ENCODE measurements around the gene SEMA3A.
"Not testable (repeated sequence)": the region's sequence is repeated elsewhere in the genome, so short reads cannot be mapped to it uniquely, and the experiment has no call there.

SEMA3A gene

DNA sequence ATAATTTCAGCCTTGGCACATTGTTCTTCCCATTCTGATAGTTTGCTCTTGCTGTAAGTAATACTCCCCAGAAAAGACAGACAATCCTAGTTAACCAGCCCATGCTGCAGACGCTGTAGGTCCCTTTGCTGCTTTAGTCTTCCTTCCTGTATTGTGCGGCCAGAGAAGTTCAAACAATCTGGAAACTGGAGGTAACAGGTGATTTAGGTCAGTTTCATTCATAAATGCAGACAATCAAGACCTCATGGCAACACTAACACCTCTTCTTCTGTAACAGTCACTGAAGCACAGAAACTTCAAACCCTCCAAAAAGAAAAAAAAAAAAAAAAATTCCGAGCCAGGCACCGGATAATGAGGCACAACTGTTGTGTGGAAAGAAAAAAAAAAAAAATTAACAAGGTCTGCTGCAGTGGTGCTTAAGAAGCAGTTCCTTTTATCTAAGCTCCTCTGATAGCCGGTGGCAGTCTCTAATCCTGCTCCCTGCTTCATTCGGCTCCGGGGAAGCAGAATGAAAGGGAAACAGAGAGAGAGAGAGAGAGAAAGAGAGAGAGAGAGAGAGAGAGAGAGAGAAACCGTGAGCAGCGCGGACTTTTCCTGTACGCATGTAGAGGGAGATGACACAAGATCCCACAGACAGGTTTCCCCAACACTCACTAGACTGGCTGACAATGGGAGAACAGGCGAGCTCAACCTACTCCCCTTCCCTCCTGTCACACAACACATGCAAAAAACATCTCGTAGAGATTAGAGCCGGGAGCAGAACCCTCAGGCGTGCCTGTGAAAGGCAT is at the start of gene SEMA3A:
Gene SEMA3A, minus strand, starts transcription at position 306 of the 788 bp plus-strand sequence. Its CDS starts 203 bp downstream, at position 103.
- DNase-seq: peak; percentile 4

GRCh38 chr7:84243037-84243436 is 48.4 kb upstream of the SEMA3A start:
- DNase-seq: not testable (repeated sequence)

DNA sequence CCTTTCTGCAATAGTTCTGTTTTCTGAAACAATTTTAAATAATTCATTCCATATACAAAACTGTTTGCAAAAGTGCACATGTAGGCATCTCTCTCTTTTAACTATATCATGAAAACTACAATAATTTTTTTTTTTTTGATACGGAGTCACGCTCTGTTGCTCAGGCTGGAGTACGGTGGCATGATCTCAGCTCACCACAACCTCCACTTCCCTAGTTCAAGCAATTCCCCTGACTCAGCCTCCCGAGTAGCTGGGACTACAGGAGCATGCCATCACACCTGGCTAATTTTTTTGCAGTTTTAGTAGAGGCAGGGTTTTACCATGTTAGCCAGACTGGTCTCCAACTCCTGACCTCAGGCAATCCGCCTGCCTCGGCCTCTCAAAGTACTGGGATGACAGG is 44.0 kb upstream of the SEMA3A start:
- DNase-seq: no peak

DNA sequence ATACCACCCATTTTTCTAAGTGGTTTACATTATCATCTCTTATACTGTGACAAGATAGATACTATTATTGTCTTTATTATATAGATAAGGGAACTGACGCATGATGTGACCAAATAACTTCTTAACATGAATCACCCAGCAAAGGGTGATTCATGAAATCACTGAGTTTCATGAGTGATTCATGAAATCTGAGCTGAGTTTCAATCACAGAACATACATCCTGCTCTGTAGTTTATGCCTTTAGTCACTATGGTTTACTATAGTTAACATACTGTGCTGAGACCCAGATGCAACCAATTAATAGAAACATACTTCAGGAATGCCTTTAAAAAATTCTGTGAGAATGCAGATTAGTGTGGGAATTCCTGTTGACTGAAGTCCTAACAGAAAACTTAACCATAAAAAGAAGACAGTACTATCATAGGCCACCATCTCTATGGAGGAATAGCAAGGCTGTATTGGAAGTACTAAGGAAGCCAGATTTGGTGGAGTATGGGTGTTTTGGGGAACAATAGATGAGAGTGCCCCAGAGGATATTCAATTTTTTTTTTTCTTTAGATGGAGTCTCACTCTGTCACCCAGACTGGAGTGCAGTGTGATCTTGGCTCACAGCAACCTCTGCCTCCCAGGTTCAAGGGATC is 43.1 kb upstream of the SEMA3A start:
- DNase-seq: no peak

- DNase-seq: no peak
Measured at GRCh38 chr7:84236398-84236797, 41.8 kb upstream of the SEMA3A start.

- DNase-seq: no peak
Measured at GRCh38 chr7:84232646-84233045, 38.1 kb upstream of the SEMA3A start.

DNA sequence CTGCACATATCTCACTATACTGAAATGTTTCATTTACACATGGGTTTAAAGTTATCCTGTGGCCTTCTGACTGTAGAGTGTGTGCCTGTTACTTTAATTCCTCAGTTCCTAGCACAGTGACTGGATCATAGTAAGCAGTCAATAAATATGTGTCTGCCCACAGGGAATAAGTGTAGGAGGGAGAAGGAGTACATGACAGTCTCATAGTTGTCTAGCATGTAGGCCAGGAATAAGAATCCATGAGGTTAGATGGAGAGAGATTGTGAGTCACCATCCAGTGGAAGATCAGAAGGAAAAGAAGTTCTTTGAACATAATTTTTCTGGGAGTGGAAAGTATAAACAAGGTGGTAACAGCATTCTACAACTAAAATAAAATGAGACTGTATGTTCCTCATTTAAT is 36.6 kb upstream of the SEMA3A start:
- no peak for DNase-seq

DNA sequence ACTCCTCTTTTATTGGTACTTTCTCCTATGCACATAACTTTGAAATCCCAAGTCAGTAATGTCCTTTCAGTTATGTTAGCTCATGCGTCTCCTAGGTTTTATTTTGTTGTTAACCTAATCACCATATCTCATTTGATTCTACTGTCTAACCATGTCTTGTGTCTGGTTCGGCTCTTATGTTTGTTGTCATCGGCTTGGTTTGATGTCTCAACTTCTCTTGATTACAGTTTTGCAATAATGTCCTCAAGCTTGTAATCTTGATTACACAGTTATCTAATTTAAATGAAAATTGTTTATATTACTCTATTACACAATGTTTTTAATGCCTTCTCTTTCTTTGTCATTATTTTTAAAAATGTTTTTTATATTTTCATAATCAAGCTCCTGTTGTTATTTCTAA is 35.9 kb upstream of the SEMA3A start:
- DNase-seq: no peak

- DNase-seq: no peak
Measured at GRCh38 chr7:84228526-84228925, 33.9 kb upstream of the SEMA3A start.

DNA sequence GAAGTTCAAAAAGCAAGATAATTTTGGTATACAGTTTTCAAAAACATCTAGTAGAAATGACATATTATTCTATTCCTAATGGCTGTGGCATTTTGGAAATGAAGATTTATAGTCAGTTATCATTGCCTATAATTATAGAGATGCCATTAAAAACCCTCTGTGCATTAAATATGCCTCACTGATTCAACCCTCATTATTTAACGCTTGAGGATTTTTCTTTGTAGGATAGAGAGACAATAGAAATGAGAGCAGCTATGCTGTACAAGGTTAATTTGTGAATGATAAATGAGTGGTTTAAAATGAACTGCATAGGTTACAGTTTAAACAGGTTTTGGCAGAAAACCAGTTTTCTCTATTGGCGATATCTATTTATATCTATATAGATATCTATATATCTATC is 32.2 kb upstream of the SEMA3A start:
- DNase-seq: no peak

DNA sequence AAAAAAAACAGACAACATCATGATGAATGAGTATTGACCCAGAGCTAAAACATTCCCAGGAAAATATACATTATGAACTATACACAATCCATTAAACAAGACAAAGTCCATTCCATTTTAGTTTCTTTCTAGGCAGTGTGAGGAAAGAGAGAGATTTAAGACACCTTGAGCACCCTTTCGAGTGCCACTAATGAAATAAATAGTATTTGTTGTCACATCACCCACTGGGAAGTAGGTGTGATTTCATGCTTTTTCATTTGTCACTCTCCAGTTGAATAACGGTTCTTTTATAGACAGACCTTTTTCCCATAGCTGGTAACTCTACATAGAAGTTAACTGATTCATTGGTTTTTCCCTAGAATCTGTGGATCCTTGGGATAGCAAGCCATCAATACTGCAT is 29.9 kb upstream of the SEMA3A start:
- DNase-seq: no peak

DNA sequence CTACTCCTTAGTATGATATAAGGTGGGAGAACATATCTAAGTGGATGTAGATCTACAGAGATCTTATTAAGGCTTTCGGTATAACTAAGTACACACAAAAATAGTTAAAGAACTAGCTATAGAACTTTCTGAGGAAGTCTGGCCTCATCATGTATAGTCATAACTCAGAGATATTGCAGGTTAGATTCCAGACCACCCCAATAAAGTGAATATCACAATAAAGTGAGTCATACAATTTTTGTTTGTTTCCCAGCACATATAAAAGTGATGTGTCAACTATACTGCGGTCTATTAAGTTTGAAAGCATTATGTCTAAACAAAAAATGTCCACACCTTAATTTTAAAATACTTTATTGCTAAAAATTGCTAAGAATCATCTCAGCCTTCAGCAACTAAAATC is 24.7 kb upstream of the SEMA3A start:
- no peak for DNase-seq

DNA sequence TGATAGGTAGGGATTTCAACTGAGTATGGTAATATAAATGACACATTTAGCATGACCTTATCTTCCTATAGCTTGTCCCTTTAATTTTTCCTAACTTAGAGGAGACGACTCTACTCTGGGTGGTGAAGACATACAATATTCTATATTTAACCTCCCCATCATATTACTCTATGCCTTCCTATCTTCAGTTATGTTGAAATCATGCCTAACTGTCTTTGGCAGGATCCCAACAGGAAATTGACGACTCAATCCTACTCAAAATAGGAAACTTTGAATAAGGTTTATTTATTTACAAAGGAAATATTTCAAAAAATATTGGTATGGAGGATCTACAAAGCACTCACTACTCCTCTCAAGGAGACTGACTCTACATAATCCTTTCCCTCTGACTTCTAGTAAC is 24.1 kb upstream of the SEMA3A start:
- no peak for DNase-seq

DNA sequence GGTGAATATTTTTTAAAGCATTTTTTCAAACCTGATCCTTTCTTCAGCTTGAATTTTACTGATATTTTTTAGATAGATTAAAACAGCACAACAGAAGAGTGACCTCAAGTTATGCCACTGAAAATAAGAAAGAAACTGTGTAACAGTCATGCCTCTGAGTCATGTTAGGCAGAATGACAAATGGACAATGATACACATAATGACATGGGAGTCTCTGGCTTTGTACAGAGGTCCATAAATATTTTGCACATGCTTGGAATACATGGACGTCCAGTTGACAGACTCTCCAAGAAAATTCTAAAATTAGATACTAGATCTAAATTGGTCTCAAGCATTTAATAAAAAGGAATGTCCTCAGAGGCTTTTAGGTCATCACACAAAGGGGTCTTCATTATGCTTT is 21.9 kb upstream of the SEMA3A start:
- no peak for DNase-seq

DNA sequence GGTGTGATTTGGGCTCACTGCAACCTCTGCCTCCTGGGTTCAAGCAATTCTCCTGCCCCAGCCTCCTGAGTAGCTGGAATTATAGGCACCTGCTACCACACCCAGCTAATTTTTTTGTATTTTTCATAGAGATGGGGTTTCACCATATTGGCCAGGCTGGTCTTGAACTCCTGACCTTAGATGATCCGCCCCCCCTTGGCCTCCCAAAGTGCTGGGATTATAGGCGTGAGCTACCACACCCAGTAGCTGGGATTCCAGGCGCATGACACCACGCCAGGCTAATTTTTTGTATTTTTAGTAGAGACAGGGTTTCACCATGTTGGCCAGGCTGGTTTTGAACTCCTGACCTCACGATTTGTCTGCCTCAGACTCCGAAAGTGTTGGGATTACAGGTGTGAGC is 20.2 kb upstream of the SEMA3A start:
- DNase-seq: not testable (repeated sequence)

- DNase-seq: no peak
Measured at GRCh38 chr7:84210301-84210700, 15.7 kb upstream of the SEMA3A start.

GRCh38 chr7:84209006-84209405 is 14.4 kb upstream of the SEMA3A start:
- no peak for DNase-seq

- DNase-seq: no peak
Measured at GRCh38 chr7:84207615-84208014, 13.0 kb upstream of the SEMA3A start.

DNA sequence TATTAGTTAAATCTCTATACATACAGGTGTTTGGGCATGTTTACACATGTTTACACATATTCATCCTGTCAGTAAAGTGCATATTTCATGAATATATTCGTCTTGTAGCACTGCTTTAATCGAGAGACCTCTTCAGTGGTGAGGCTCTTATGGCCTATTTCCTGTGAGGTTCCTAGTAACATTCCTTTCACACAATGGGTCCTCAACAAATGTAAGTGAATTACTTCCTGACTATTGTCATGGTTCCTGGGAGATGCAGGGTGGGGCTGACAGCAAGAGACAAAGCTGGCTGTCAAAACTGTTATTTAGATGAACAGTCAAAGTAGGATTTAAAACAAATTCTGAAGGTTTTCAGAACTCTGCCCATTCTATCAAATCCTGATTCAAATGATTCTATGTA is 12.4 kb upstream of the SEMA3A start:
- DNase-seq: no peak

DNA sequence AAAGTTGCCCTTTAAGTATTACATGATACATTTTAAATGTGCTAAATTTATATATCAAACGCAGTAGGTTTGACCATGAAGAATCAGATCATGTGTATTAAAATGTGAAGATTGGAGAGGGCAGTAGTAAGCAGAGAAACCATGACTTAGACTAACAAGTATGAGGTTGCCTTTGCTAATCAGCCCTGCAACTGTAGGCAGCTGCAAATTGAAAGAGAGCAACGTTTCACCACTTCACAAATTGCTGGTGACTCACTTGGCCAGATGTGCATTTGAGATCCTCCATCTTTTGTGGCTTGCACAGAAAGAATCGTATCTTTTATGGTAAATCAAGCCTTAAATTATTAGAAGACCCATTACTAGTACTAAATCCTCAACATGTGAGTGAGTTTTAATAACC is 10.1 kb upstream of the SEMA3A start:
- DNase-seq: no peak

DNA sequence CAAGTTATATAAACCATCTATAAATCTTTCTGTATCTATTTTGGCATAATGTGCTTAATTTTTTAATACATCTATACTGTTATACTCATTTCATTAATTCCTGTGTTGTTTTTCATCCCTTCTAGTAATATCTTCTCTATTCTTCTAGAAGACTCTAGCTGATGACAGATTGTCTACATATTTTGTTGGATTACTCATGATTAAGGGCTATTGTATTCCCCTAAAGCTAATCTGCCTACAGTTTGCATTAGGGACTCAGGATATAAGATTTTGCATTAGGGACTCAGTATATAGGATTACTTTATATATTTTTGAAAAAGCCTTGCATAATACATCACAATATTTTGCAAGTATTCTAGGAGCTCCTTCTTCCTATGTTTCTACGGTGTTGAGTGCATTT is 8.3 kb upstream of the SEMA3A start:
- DNase-seq: no peak

- no peak for DNase-seq
Measured at GRCh38 chr7:84200859-84201258, 6.3 kb upstream of the SEMA3A start.

GRCh38 chr7:84199216-84199615 is 4.6 kb upstream of the SEMA3A start:
- no peak for DNase-seq

DNA sequence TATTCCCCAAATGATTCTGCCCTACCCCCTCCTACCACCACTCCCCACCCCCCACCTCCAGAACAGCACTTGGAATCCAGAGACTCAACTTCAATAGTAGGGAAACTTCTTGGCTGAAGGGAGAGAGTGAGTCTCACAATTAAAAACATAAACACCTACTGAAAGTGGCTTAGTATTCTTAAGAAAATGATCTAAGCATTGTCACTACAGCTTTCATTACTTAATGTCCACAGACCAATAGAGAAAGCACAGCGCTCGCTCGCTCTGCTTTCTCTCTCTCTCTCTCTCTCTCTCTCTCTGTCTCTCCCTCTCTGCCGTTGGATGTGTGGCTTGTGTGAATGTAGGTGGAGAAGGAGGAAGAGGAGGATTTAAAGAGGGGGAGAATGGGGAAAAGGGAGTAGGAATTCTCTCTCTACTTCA is 1.5 kb upstream of the SEMA3A start:
- no peak for DNase-seq

Data from CD4-positive, alpha-beta T cell treated with Interleukin-21 for 1 hour (primary cell).